ENCODE results near the gene PAFAH1B2. TPM values are rescaled to one million over a fixed set of nuclear protein-coding genes. Genes with fewer than 3 reads are reported as not detected.

PAFAH1B2 gene
- total and polyA plus RNA-seq, 2 experiments from 2014 or later = 87.5 to 148 TPM

GRCh38 chr11:117189941-117190544 lies 46.0 kb downstream of the PAFAH1B2 start:
- H3K4me1 ChIP-seq (ENCODE audit: insufficient read depth) = no peaks in the 10 kb centered on the region
- H3K4me3 ChIP-seq = no peak overlapping the region
- no peaks in the 10 kb centered on the region for H3K27me3 ChIP-seq (ENCODE audit: insufficient read depth)
- ATAC-seq (no peak), DNase-seq (ENCODE audit: low spot score) (no peak)
- H2AFZ ChIP-seq = no peak overlapping the region
- H3K4me3 Mint-ChIP-seq = no peak overlapping the region
- H3K27me3 Mint-ChIP-seq (ENCODE audit: insufficient read depth, low read depth, poor library complexity) = peaks cover 9% of the 10 kb centered on the region
- H3K4me2 ChIP-seq = no peak overlapping the region
- H4K20me1 ChIP-seq (replicated peaks; ENCODE audit: insufficient read depth) = no peaks in the 10 kb centered on the region
- no peak overlapping the region for H3K27ac Mint-ChIP-seq
- TF ChIP-seq CREB1 (CRISPR knock-in tag; IDR thresholded peaks at IDR 0.05; ENCODE audit: low read depth) = no peak
- TF ChIP-seq NANOG (IDR thresholded peaks at IDR 0.05; ENCODE audit: borderline replicate concordance) = no peak
- no peak for TF ChIP-seq ETS1 (IDR thresholded peaks at IDR 0.05)
- no peak for TF ChIP-seq EZH2phosphoT487 (IDR thresholded peaks at IDR 0.05; ENCODE audit: unreplicated experiment)
- TF ChIP-seq ZNF331 (CRISPR knock-in tag; IDR thresholded peaks at IDR 0.05; ENCODE audit: low read depth) = no peak
- no peaks in the 10 kb centered on the region for H3K79me2 ChIP-seq (replicated peaks; ENCODE audit: insufficient read depth)
- H3K9me3 Mint-ChIP-seq = no peaks in the 10 kb centered on the region
- H3K27ac ChIP-seq (ENCODE audit: low read depth) = no peak overlapping the region
- H3K36me3 Mint-ChIP-seq (ENCODE audit: low read depth) = peaks cover 4% of the 10 kb centered on the region; the same call in 2 of the 3 replicates
- no peaks in the 10 kb centered on the region for H3K9me2 ChIP-seq (ENCODE audit: insufficient read depth)
- H3F3A ChIP-seq (replicated peaks; ENCODE audit: low read depth) = no peaks in the 10 kb centered on the region
- no peaks in the 10 kb centered on the region; the same call in 2 of the 3 replicates for H3K4me1 Mint-ChIP-seq
- H3K36me3 ChIP-seq (ENCODE audit: insufficient read depth) = no peaks in the 10 kb centered on the region

GRCh38 chr11:117191680-117192400 lies 47.8 kb downstream of the PAFAH1B2 start:
- Histone ChIP-seq H3K27ac (ENCODE audit: low read depth) (no peak overlapping the region), H3K79me2 (replicated peaks; ENCODE audit: insufficient read depth) (no peaks in the 10 kb centered on the region), H4K20me1 (replicated peaks; ENCODE audit: insufficient read depth) (no peaks in the 10 kb centered on the region), H2AFZ (no peak overlapping the region), H3K9me2 (ENCODE audit: insufficient read depth) (no peaks in the 10 kb centered on the region), H3K4me2 (no peak overlapping the region), H3K4me3 (no peak overlapping the region), H3K27me3 (ENCODE audit: insufficient read depth) (no peaks in the 10 kb centered on the region), H3K36me3 (ENCODE audit: insufficient read depth) (no peaks in the 10 kb centered on the region), H3F3A (replicated peaks; ENCODE audit: low read depth) (no peaks in the 10 kb centered on the region), H3K4me1 (ENCODE audit: insufficient read depth) (no peaks in the 10 kb centered on the region)
- Mint-ChIP-seq H3K4me1 (no peaks in the 10 kb centered on the region; the same call in 2 of the 3 replicates), H3K9me3 (no peaks in the 10 kb centered on the region), H3K36me3 (ENCODE audit: low read depth) (peaks cover 4% of the 10 kb centered on the region; the same call in 2 of the 3 replicates), H3K27me3 (ENCODE audit: insufficient read depth, low read depth, poor library complexity) (peaks cover 11% of the 10 kb centered on the region), H3K4me3 (no peak overlapping the region), H3K27ac (no peak overlapping the region)
- ATAC-seq (no peak), DNase-seq (ENCODE audit: low spot score) (no peak)
- TF ChIP-seq ZNF331 (CRISPR knock-in tag; IDR thresholded peaks at IDR 0.05; ENCODE audit: low read depth) (no peak), JUNB (IDR thresholded peaks at IDR 0.05; ENCODE audit: unreplicated experiment) (no peak), ZNF462 (CRISPR knock-in tag; IDR thresholded peaks at IDR 0.05) (no peak), EZH2phosphoT487 (IDR thresholded peaks at IDR 0.05; ENCODE audit: unreplicated experiment) (no peak), STAT1 (IDR thresholded peaks at IDR 0.05; ENCODE audit: unreplicated experiment) (no peak), REST (IDR thresholded peaks at IDR 0.05; ENCODE audit: unreplicated experiment) (no peak)

Data from GM23338 (cell line).